Upper lobe of left lung (tissue), 6 donors: ENCODE measurements around the gene SMC4. TPM values are rescaled to one million over a fixed set of nuclear protein-coding genes. Genes with fewer than 3 reads are reported as not detected.

ENCODE experiments used
- ATAC-seq, 2 donors: fragments of 200-7000 bp; cut with Tn5 transposase; one replicate each; pipeline ENCODE4 v1.9.1; 2022; ENCODE audit warnings: mild to moderate bottlenecking in 2 of 2, moderate library complexity in 2 of 2; ENCODE audit not compliant: low FRiP score in 2 of 2
- DNase-seq, 2 donors: peaks; one replicate each; pipeline ENCODE4 v3.0.0-alpha.2; 2019 to 2020
- H3K27ac ChIP-seq, 4 donors: fragments of 200-600 bp; sonication (generic); one replicate each; pipeline ENCODE4 v1.5.1; 2016 to 2019
- H3K27me3 ChIP-seq, 4 donors: fragments of 200-600 bp; sonication (generic); one replicate each; pipeline ENCODE4 v1.5.1; 2017 to 2019
- H3K36me3 ChIP-seq, 4 donors: fragments of 200-600 bp; sonication (generic); one replicate each; pipeline ENCODE4 v1.5.1; 2016 to 2019
- H3K4me1 ChIP-seq, 4 donors: fragments of 200-600 bp; sonication (generic); one replicate each; pipeline ENCODE4 v1.5.1; 2018 to 2019
- H3K4me3 ChIP-seq, 4 donors: fragments of 200-600 bp; sonication (generic); one replicate each; pipeline ENCODE4 v1.5.1; 2017 to 2019; ENCODE audit warnings: mild to moderate bottlenecking in 2 of 4, moderate library complexity in 1 of 4
- H3K9me3 ChIP-seq, 4 donors: fragments of 200-600 bp; sonication (generic); one replicate each; pipeline ENCODE4 v1.5.1; 2018 to 2019
- CTCF ChIP-seq, 6 experiments: fragments of 450-650 bp in 4 of 6; fragments of 200-600 bp in 2 of 6; sonication (generic) in 2 of 6; IDR thresholded peaks; one replicate each; pipeline ENCODE4 v1.5.1; 2016 to 2019; ENCODE audit warnings: antibody characterized with exemption in 6 of 6
- EP300 ChIP-seq, 4 donors: sonication (generic); formaldehyde crosslinking; IDR thresholded peaks; one replicate each; pipeline ENCODE4 v1.5.1; 2017; ENCODE audit warnings: antibody characterized with exemption in 4 of 4, control low read depth in 2 of 4
- POLR2A ChIP-seq, 4 donors: fragments of 450-650 bp; IDR thresholded peaks; one replicate each; pipeline ENCODE4 v1.5.1; 2016 to 2017; ENCODE audit warnings: antibody characterized with exemption in 4 of 4, mild to moderate bottlenecking in 2 of 4
- POLR2AphosphoS5 ChIP-seq, 2 donors: sonication (generic); formaldehyde crosslinking; IDR thresholded peaks; one replicate each; pipeline ENCODE4 v1.5.1; 2017; ENCODE audit warnings: antibody characterized with exemption in 2 of 2
- WGBS, 2 donors: methylation state at CpG; one replicate each; pipeline ENCODE4 v1.1.5; 2017 to 2018; 5-methylcytosine and 5-hydroxymethylcytosine counted together
- total RNA-seq, 6 donors: library from RNA; depleted of rRNA in 4 of 6; stranded (reverse); fragments of >200 nt in 4 of 6; gene quantifications; one replicate each; pipeline versions ENCODE4 v1.1.0 to v1.2.1, GENCODE V29; 2016 to 2021
- donor health status: DM: no; HTN: no; CAD: no; lungs with moderate emphysema.
- donor health status: DM: no; HTN: yes; CAD: no; lungs with severe emphysema.

Gene SMC4
- total RNA-seq, 6 donors from 2014 or later, result 35.6 to 107 (median 65.5) TPM

- TF ChIP-seq EP300 (IDR thresholded peaks at IDR 0.05) (no peak), POLR2A (IDR thresholded peaks at IDR 0.05) (no peak), CTCF (IDR thresholded peaks at IDR 0.05) (no peak), POLR2AphosphoS5 (IDR thresholded peaks at IDR 0.05) (no peak)
- ATAC-seq, result no peak
- Histone ChIP-seq H3K36me3 (no peaks in the 10 kb centered on the region), H3K4me1 (peaks cover 1 to 9% (median 5%) of the 10 kb centered on the region in 4 donors), H3K9me3 (no peaks in the 10 kb centered on the region), H3K27ac (no peak overlapping the region), H3K27me3 (no peaks in the 10 kb centered on the region), H3K4me3 (no peak overlapping the region)
- WGBS, 2 donors, result 62 to 73% methylated on average over 2 of the region's 2 CpGs
- no peak for DNase-seq
Measured at GRCh38 chr3:160393346-160394008, 6.0 kb upstream of the SMC4 start.

GRCh38 chr3:160394009-160394392, 5.4 kb upstream of the SMC4 start:
- TF ChIP-seq CTCF (IDR thresholded peaks at IDR 0.05) (no peak), POLR2A (IDR thresholded peaks at IDR 0.05) (no peak), EP300 (IDR thresholded peaks at IDR 0.05) (no peak), POLR2AphosphoS5 (IDR thresholded peaks at IDR 0.05) (no peak)
- H3K36me3 ChIP-seq, result no peaks in the 10 kb centered on the region
- H3K9me3 ChIP-seq, result no peaks in the 10 kb centered on the region
- DNase-seq (no peak), ATAC-seq (no peak)
- H3K27ac ChIP-seq, result no peak overlapping the region
- 61 to 81% methylated on average over 3 of the region's 3 CpGs for WGBS, 2 donors
- H3K4me3 ChIP-seq, result no peak overlapping the region
- H3K4me1 ChIP-seq, result peaks cover 4 to 12% (median 7%) of the 10 kb centered on the region in 4 donors
- H3K27me3 ChIP-seq, result no peaks in the 10 kb centered on the region

DNA sequence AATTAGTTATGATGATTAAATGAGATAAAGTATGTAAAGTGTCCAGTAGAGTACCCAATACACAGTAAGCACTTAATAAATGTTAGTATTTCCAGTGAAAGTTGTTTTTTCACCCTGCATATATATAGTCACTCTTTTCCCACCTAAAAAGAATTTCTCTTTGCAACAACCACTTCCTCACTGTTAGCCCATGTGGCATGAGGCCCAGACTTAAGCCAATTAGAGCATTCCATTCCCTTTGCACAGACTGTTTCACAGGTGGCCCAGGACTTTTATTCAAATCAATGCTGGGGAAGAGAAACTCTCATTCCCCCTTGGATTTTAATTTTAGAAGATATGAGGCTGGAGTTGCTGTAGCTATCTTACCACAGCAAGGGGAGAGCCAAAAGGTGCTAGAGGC, 4.2 kb upstream of the SMC4 start:
- Histone ChIP-seq H3K27ac (no peak overlapping the region), H3K9me3 (no peaks in the 10 kb centered on the region), H3K27me3 (no peaks in the 10 kb centered on the region), H3K4me3 (no peak overlapping the region), H3K4me1 (peaks cover 4 to 12% (median 7%) of the 10 kb centered on the region in 4 donors), H3K36me3 (no peaks in the 10 kb centered on the region)
- no peak for TF ChIP-seq POLR2A (IDR thresholded peaks at IDR 0.05)
- TF ChIP-seq POLR2AphosphoS5 (IDR thresholded peaks at IDR 0.05), result no peak
- TF ChIP-seq EP300 (IDR thresholded peaks at IDR 0.05), result no peak
- no peak for TF ChIP-seq CTCF (IDR thresholded peaks at IDR 0.05)
- DNase-seq, result peak in 1 of 2 donors; percentile 48
- ATAC-seq, result no peak

DNA sequence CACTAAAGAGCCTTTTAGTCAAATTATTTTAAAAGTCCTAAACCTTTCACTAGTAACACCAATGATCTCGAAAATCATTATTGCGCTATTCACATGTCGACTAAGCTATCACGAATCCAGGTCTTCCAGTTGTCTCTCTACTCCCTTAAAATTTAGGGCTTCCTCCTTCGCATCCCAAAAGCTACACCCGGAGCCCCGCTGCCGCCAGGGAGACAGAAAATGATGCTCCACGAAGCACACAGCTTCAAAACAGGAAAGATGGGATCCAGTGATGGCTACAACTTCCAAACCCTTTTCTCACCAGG, 678 bp upstream of the SMC4 start:
- no peak for DNase-seq
- 0% methylated on average over 9 of the region's 9 CpGs for WGBS, 2 donors
- H3K36me3 ChIP-seq, result no peaks in the 10 kb centered on the region
- peaks cover 9 to 39% (median 21%) of the 10 kb centered on the region in 4 donors for H3K4me1 ChIP-seq
- no peaks in the 10 kb centered on the region for H3K9me3 ChIP-seq
- no peak for TF ChIP-seq POLR2AphosphoS5 (IDR thresholded peaks at IDR 0.05)
- no peak for TF ChIP-seq EP300 (IDR thresholded peaks at IDR 0.05)
- TF ChIP-seq POLR2A (IDR thresholded peaks at IDR 0.05), result no peak
- TF ChIP-seq CTCF (IDR thresholded peaks at IDR 0.05), result no peak
- H3K4me3 ChIP-seq, result peak overlapping the region; percentile 64 to 93 (median 84)
- H3K27me3 ChIP-seq, result no peaks in the 10 kb centered on the region
- peak overlapping the region; percentile 90 to 96 (median 91) for H3K27ac ChIP-seq
- peak in 1 of 2 donors; percentile 30 for ATAC-seq
